Breast epithelium (tissue), 3 donors: Measurements from ENCODE around the gene TMTC2.

ENCODE experiments used
- CTCF ChIP-seq, 3 donors: fragments of 450-650 bp; IDR thresholded peaks; one replicate each; pipeline ENCODE4 v1.5.1; 2016 to 2017; ENCODE audit warnings: antibody characterized with exemption in 3 of 3, mild to moderate bottlenecking in 3 of 3, moderate library complexity in 3 of 3
- POLR2A ChIP-seq: fragments of 450-650 bp; IDR thresholded peaks from one replicate; pipeline ENCODE4 v1.6.1; 2016; ENCODE audit warnings: antibody characterized with exemption, mild to moderate bottlenecking, moderate library complexity

GRCh38 chr12:82788594-82788993 lies 101.9 kb downstream of the TMTC2 start:
- no peak for TF ChIP-seq CTCF (IDR thresholded peaks at IDR 0.05)
- TF ChIP-seq POLR2A: no peak
